ENCODE data around the gene GRIK1. TPM values are rescaled to one million over a fixed set of nuclear protein-coding genes. Genes with fewer than 3 reads are reported as not detected.
A peak's percentile ranks its signal among the peaks of the same experiment; 100 is the strongest.

GRIK1 gene
- total RNA-seq, 2 donors from 2014 or later = not detected

GRCh38 chr21:29851611-29852010 lies 88.2 kb downstream of the GRIK1 start:
- Mint-ChIP-seq H3K36me3 (ENCODE audit: low read depth) (no peaks in the 10 kb centered on the region), H3K27ac (no peak overlapping the region)
- no peak for TF ChIP-seq CTCF (conservative IDR thresholded peaks at IDR 0.05)

GRCh38 chr21:29849735-29850176 lies 90.0 kb downstream of the GRIK1 start:
- peak; percentile 89 for TF ChIP-seq CTCF (conservative IDR thresholded peaks at IDR 0.05)
- WGBS, 2 experiments (ENCODE audit: insufficient coverage in 1 of 2, insufficient read length in 1 of 2) = 0 to 44% methylated on average over 1 to 6 of the region's 6 CpGs
- H3K9me3 Mint-ChIP-seq = no peaks in the 10 kb centered on the region
- DNase-seq = peak; percentile 85
- H3K4me1 Mint-ChIP-seq = peaks cover 19% of the 10 kb centered on the region
- Histone ChIP-seq H3K9ac (ENCODE audit: extremely low read depth, low read length, poor library complexity, severe bottlenecking) (no peak overlapping the region), H3K4me1 (ENCODE audit: control insufficient read depth, insufficient read depth, low read length) (peaks cover 5% of the 10 kb centered on the region), H3K9me3 (ENCODE audit: control insufficient read depth, low read length) (no peaks in the 10 kb centered on the region), H3K36me3 (ENCODE audit: control insufficient read depth, insufficient read depth, low read length) (no peaks in the 10 kb centered on the region), H3K27me3 (ENCODE audit: control insufficient read depth, insufficient read depth, low read length, poor library complexity, severe bottlenecking) (no peaks in the 10 kb centered on the region), H3K4me3 (ENCODE audit: low read length) (no peak overlapping the region), H3K27ac (ENCODE audit: low read depth, low read length) (no peak overlapping the region)
- no peaks in the 10 kb centered on the region for H3K36me3 Mint-ChIP-seq (ENCODE audit: low read depth)
- H3K27me3 Mint-ChIP-seq (ENCODE audit: insufficient read depth) = peaks cover 9% of the 10 kb centered on the region
- no peak overlapping the region for H3K4me3 Mint-ChIP-seq
- no peak overlapping the region for H3K27ac Mint-ChIP-seq

More at GRCh38 chr21:29851611-29852010, 88.2 kb downstream of the GRIK1 start:
- Histone ChIP-seq H3K9me3 (ENCODE audit: control insufficient read depth, low read length) (no peaks in the 10 kb centered on the region), H3K27ac (ENCODE audit: low read depth, low read length) (no peak overlapping the region), H3K4me1 (ENCODE audit: control insufficient read depth, insufficient read depth, low read length) (peaks cover 5% of the 10 kb centered on the region), H3K9ac (ENCODE audit: extremely low read depth, low read length, poor library complexity, severe bottlenecking) (no peak overlapping the region), H3K36me3 (ENCODE audit: control insufficient read depth, insufficient read depth, low read length) (no peaks in the 10 kb centered on the region), H3K4me3 (ENCODE audit: low read length) (no peak overlapping the region), H3K27me3 (ENCODE audit: control insufficient read depth, insufficient read depth, low read length, poor library complexity, severe bottlenecking) (no peaks in the 10 kb centered on the region)
- WGBS, 2 experiments (ENCODE audit: insufficient coverage in 1 of 2, insufficient read length in 1 of 2) = 63 to 64% methylated on average over 3 of the region's 3 CpGs
- Mint-ChIP-seq H3K27me3 (ENCODE audit: insufficient read depth) (peaks cover 9% of the 10 kb centered on the region), H3K4me1 (peaks cover 21% of the 10 kb centered on the region), H3K4me3 (no peak overlapping the region), H3K9me3 (no peaks in the 10 kb centered on the region)
- no peak for DNase-seq

GRCh38 chr21:29843804-29844203 lies 96.0 kb downstream of the GRIK1 start:
- no peak for DNase-seq
- no peak overlapping the region for H3K27ac Mint-ChIP-seq
- WGBS, 2 experiments (ENCODE audit: insufficient coverage in 1 of 2, insufficient read length in 1 of 2) = 95 to 100% methylated on average over 3 of the region's 3 CpGs
- TF ChIP-seq CTCF (conservative IDR thresholded peaks at IDR 0.05) = no peak
- H3K9me3 Mint-ChIP-seq = no peaks in the 10 kb centered on the region
- no peak overlapping the region for H3K4me3 Mint-ChIP-seq
- H3K27me3 Mint-ChIP-seq (ENCODE audit: insufficient read depth) = no peaks in the 10 kb centered on the region
- no peak overlapping the region for H3K27ac ChIP-seq (ENCODE audit: low read depth, low read length)
- H3K27me3 ChIP-seq (ENCODE audit: control insufficient read depth, insufficient read depth, low read length, poor library complexity, severe bottlenecking) = no peaks in the 10 kb centered on the region
- no peaks in the 10 kb centered on the region for H3K36me3 ChIP-seq (ENCODE audit: control insufficient read depth, insufficient read depth, low read length)
- no peaks in the 10 kb centered on the region for H3K9me3 ChIP-seq (ENCODE audit: control insufficient read depth, low read length)
- H3K9ac ChIP-seq (ENCODE audit: extremely low read depth, low read length, poor library complexity, severe bottlenecking) = no peak overlapping the region
- no peaks in the 10 kb centered on the region for H3K4me1 Mint-ChIP-seq
- no peaks in the 10 kb centered on the region for H3K4me1 ChIP-seq (ENCODE audit: control insufficient read depth, insufficient read depth, low read length)
- no peaks in the 10 kb centered on the region for H3K36me3 Mint-ChIP-seq (ENCODE audit: low read depth)
- H3K4me3 ChIP-seq (ENCODE audit: low read length) = no peak overlapping the region
